NB4 (cell line): ENCODE data around the gene OR4D1.

ENCODE experiments used
- CTCF ChIP-seq: IDR thresholded peaks from one replicate; pipeline ENCODE4 v1.5.1; 2012; ENCODE audit warnings: low read depth, low read length
- MAX ChIP-seq: IDR thresholded peaks from 2 replicates; pipeline ENCODE4 v1.6.1; 2011; ENCODE audit warnings: low read depth, low read length
- POLR2A ChIP-seq: IDR thresholded peaks from 2 replicates; pipeline ENCODE4 v1.6.1; 2011; ENCODE audit warnings: mild to moderate bottlenecking; ENCODE audit not compliant: insufficient read length; ENCODE audit errors: extremely low read depth

- TF ChIP-seq POLR2A (no peak), CTCF (no peak), MAX (peak; percentile 92)
These were observed 36.3 kb downstream of the OR4D1 start for GRCh38 chr17:58184308-58184985.
